ENCODE measurements around the gene ESR1.

DNA sequence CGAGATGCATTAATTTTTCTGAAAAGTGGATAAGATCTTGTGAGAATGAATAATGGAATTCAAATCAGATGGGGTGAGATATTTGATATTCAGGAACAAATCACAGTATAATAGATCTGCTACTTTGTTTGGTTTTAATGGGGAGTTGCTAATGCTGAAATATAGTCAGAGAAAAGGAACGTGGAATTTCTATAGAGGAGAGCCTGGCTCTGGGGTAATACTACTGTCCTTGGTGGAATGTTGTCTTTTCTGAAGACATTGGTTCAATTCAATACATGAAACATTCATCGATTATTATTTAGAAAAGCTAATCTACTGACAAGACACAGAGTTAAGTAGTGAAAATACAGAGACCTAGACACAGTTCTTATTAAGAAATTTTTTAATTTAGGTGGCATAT is 108.6 kb downstream of the ESR1 start:
- TF ChIP-seq EZH2phosphoT487 (IDR thresholded peaks at IDR 0.05; ENCODE audit: borderline replicate concordance, low read depth, low read length), result no peak
- no peak for TF ChIP-seq CTCF (conservative IDR thresholded peaks at IDR 0.05; ENCODE audit: low read length)
